ENCODE data around the gene DNAJB2.

DNAJB2 gene

DNA sequence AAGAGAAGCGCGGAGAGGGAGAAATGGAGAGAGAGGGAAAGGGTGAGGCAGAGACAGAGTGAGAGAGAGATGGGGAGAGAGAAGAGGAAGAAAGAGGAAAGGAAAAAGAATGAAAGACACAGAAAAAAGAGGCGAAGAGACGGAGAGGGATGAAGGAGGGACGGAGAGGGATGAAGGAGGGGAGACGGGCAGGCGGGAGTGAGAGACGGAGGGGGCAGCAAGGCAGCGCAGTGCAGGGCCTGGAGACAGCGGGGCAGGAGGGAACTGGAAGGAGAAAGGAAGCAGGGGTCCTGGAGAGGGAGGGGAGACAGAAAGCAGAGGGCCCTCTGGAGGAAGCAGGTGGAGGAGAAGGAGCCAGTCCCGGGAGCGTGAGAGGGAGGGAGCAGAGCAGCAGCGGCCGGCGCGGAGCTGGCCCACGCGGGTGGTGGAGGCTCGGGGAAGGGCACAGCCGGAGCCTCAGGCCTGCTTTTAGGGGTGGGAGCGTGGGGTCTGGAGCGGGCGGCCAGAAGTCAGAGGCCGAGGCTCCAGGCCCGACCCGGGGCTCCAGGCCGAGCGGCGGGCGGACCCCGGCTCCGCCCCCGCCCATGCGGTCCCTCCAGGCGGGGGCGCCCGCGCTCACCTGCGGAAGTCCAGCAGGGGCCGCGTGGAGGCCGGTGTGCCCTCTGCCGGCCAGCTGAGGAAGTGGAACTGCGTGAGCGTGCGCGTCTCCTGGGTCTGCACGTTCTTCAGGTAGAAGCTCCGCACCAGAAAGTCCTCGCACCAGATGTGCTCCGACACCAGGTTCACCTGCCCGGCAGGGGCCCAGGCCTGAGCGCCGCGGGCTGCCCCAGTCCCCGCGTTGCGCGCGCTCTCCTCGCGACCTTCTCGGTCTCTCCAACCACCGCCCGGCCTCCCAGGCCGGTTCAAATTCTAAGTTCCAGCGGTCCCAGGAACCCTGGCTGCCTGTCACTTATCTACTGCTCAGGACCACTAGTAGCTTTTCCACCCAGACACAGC, 15.5 kb downstream of the DNAJB2 start:
- peak; percentile 72 to 81 for DNase-seq (ENCODE audit: low read depth in 1 of 2, low spot score in 1 of 2)
- Histone ChIP-seq H3K27me3 (ENCODE audit: insufficient read depth, poor library complexity, severe bottlenecking) (peaks cover 24% of the 10 kb centered on the region), H3K4me3 (replicated peaks; ENCODE audit: insufficient read depth, low read length) (peak overlapping the region; percentile 52), H3K27ac (replicated peaks) (no peak overlapping the region)
- TF ChIP-seq, protein P1, sequence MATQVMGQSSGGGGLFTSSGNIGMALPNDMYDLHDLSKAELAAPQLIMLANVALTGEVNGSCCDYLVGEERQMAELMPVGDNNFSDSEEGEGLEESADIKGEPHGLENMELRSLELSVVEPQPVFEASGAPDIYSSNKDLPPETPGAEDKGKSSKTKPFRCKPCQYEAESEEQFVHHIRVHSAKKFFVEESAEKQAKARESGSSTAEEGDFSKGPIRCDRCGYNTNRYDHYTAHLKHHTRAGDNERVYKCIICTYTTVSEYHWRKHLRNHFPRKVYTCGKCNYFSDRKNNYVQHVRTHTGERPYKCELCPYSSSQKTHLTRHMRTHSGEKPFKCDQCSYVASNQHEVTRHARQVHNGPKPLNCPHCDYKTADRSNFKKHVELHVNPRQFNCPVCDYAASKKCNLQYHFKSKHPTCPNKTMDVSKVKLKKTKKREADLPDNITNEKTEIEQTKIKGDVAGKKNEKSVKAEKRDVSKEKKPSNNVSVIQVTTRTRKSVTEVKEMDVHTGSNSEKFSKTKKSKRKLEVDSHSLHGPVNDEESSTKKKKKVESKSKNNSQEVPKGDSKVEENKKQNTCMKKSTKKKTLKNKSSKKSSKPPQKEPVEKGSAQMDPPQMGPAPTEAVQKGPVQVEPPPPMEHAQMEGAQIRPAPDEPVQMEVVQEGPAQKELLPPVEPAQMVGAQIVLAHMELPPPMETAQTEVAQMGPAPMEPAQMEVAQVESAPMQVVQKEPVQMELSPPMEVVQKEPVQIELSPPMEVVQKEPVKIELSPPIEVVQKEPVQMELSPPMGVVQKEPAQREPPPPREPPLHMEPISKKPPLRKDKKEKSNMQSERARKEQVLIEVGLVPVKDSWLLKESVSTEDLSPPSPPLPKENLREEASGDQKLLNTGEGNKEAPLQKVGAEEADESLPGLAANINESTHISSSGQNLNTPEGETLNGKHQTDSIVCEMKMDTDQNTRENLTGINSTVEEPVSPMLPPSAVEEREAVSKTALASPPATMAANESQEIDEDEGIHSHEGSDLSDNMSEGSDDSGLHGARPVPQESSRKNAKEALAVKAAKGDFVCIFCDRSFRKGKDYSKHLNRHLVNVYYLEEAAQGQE (IDR thresholded peaks at IDR 0.05; ENCODE audit: insufficient replicate concordance, low read depth) = peak; percentile 44
- TF ChIP-seq POLR2AphosphoS5 (IDR thresholded peaks at IDR 0.05; ENCODE audit: low read depth) (no peak), GABPA (IDR thresholded peaks at IDR 0.05; ENCODE audit: low read depth) (no peak), SPI1 (IDR thresholded peaks at IDR 0.05; ENCODE audit: borderline replicate concordance, low read depth) (peak; percentile 85)
- TF ChIP-seq, protein P2, sequence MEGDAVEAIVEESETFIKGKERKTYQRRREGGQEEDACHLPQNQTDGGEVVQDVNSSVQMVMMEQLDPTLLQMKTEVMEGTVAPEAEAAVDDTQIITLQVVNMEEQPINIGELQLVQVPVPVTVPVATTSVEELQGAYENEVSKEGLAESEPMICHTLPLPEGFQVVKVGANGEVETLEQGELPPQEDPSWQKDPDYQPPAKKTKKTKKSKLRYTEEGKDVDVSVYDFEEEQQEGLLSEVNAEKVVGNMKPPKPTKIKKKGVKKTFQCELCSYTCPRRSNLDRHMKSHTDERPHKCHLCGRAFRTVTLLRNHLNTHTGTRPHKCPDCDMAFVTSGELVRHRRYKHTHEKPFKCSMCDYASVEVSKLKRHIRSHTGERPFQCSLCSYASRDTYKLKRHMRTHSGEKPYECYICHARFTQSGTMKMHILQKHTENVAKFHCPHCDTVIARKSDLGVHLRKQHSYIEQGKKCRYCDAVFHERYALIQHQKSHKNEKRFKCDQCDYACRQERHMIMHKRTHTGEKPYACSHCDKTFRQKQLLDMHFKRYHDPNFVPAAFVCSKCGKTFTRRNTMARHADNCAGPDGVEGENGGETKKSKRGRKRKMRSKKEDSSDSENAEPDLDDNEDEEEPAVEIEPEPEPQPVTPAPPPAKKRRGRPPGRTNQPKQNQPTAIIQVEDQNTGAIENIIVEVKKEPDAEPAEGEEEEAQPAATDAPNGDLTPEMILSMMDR (IDR thresholded peaks at IDR 0.05; ENCODE audit: insufficient read depth, low read length) = peak; percentile 98

DNA sequence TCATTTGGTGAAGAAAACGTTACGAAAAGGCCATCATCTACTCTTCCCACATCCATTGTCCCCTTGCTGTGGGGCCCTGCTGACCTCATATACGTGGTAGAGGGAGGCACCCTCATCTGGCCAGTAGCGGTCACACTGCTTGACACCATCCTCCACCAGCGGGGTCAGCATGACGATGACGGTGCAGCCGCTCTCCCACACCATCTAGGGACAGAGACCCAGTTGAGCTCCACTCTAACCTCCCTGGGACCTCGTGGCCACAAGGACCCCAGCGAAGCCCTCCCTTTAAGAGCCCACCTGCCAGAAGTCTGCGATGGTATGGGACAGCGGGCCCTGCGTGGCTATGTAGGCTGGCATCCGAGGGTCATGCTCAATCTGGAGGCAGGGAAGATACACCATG, 17.0 kb downstream of the DNAJB2 start:
- no peak for DNase-seq (ENCODE audit: low read depth in 1 of 2, low spot score in 1 of 2)
- Histone ChIP-seq H3K4me3 (replicated peaks; ENCODE audit: insufficient read depth, low read length) (no peak overlapping the region), H3K27me3 (ENCODE audit: insufficient read depth, poor library complexity, severe bottlenecking) (peaks cover 24% of the 10 kb centered on the region), H3K27ac (replicated peaks) (no peak overlapping the region)
- TF ChIP-seq POLR2AphosphoS5 (IDR thresholded peaks at IDR 0.05; ENCODE audit: low read depth) = no peak
- TF ChIP-seq, protein P1 (IDR thresholded peaks at IDR 0.05; ENCODE audit: insufficient replicate concordance, low read depth) = no peak
- TF ChIP-seq, protein P2 (IDR thresholded peaks at IDR 0.05; ENCODE audit: insufficient read depth, low read length) = no peak
- no peak for TF ChIP-seq SPI1 (IDR thresholded peaks at IDR 0.05; ENCODE audit: borderline replicate concordance, low read depth)
- TF ChIP-seq GABPA (IDR thresholded peaks at IDR 0.05; ENCODE audit: low read depth) = no peak

DNA sequence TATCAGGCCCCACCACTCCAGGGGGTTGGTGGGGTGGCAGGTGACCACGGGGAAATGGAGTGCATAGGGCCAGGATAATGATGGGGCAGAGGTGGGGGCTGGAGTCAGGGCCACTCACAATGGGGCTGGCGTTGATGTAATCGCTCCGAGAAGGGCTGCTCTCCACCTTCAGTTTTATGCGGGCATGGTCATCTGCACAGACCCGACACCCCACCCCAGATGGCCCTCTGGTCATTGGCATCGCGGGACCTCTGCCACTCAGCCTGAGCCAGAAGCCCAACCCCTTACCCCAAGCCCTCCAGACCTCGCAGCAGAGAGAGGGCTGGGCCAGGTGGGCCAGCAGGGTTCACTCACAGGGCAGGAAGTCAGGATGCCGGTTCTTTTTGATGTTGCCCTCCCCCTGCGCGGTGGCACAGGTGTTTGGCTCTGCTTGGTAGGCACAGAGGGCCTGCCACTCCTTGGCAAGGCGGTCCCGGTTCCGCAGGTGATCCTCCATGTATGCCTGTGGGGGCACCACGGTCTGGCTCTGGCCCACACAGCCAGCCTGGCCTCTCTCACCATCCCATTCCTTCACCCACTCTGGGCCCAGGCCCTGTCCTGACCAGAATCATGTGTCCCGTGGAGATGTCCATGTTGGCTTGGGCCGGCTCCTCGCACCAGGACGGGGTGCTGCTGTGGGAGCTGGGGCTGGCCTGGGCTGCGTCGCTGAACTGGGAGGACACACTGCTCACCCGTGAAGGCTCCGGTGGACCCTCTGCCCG, 17.6 kb downstream of the DNAJB2 start:
- Histone ChIP-seq H3K4me3 (replicated peaks; ENCODE audit: insufficient read depth, low read length) (no peak overlapping the region), H3K27ac (replicated peaks) (no peak overlapping the region), H3K27me3 (ENCODE audit: insufficient read depth, poor library complexity, severe bottlenecking) (peaks cover 28% of the 10 kb centered on the region)
- TF ChIP-seq, protein P2 (IDR thresholded peaks at IDR 0.05; ENCODE audit: insufficient read depth, low read length) = no peak
- no peak for TF ChIP-seq GABPA (IDR thresholded peaks at IDR 0.05; ENCODE audit: low read depth)
- no peak for TF ChIP-seq POLR2AphosphoS5 (IDR thresholded peaks at IDR 0.05; ENCODE audit: low read depth)
- no peak for TF ChIP-seq SPI1 (IDR thresholded peaks at IDR 0.05; ENCODE audit: borderline replicate concordance, low read depth)
- TF ChIP-seq, protein P1 (IDR thresholded peaks at IDR 0.05; ENCODE audit: insufficient replicate concordance, low read depth) = no peak
- no peak for DNase-seq (ENCODE audit: low read depth in 1 of 2, low spot score in 1 of 2)
